C4-2B (cell line): ENCODE data around the gene UGP2.

Experiments
- ZFX ChIP-seq: fragments of 450-650 bp; IDR thresholded peaks from 2 replicates; pipeline ENCODE4 v1.6.1; 2017
- TF ChIP-seq, protein P1 (sequence below): fragments of 450-650 bp; conservative IDR thresholded peaks from 2 replicates; pipeline ENCODE4 v1.5.1; 2017; ENCODE audit warnings: mild to moderate bottlenecking

GRCh38 chr2:63882395-63883105 is 40.9 kb downstream of the UGP2 start:
- TF ChIP-seq, protein P1, sequence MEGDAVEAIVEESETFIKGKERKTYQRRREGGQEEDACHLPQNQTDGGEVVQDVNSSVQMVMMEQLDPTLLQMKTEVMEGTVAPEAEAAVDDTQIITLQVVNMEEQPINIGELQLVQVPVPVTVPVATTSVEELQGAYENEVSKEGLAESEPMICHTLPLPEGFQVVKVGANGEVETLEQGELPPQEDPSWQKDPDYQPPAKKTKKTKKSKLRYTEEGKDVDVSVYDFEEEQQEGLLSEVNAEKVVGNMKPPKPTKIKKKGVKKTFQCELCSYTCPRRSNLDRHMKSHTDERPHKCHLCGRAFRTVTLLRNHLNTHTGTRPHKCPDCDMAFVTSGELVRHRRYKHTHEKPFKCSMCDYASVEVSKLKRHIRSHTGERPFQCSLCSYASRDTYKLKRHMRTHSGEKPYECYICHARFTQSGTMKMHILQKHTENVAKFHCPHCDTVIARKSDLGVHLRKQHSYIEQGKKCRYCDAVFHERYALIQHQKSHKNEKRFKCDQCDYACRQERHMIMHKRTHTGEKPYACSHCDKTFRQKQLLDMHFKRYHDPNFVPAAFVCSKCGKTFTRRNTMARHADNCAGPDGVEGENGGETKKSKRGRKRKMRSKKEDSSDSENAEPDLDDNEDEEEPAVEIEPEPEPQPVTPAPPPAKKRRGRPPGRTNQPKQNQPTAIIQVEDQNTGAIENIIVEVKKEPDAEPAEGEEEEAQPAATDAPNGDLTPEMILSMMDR, result no peak
- TF ChIP-seq ZFX, result no peak
